Activated CD4-positive, alpha-beta T cell treated with anti-CD3 and anti-CD28 coated beads for 36 hours (primary cell): Measurements from ENCODE around the gene RIC3. TPM values are rescaled to one million over a fixed set of nuclear protein-coding genes. Genes with fewer than 3 reads are reported as not detected.

Experiments
- ATAC-seq: fragments of 200-7000 bp; cut with Tn5 transposase; one replicate; pipeline ENCODE4 v1.10.0; 2021; ENCODE audit warnings: mild to moderate bottlenecking, moderate library complexity
- CTCF ChIA-PET: fragments of 350-600 bp; sonication (Branson Sonifier 250); formaldehyde crosslinking; loops from one replicate; lab custom pipeline; 2021; ENCODE audit warnings: antibody characterized with exemption; lab: Charles Lee
- POLR2A ChIA-PET: fragments of 350-600 bp; sonication (Branson Sonifier 250); formaldehyde crosslinking; loops from one replicate; lab custom pipeline; 2021; ENCODE audit warnings: antibody characterized with exemption, inconsistent platforms; lab: Charles Lee
- DNase-seq: peaks from one replicate; pipeline ENCODE4 v3.0.0-alpha.2; 2020
- H3K27ac Mint-ChIP-seq: one replicate; pipeline ENCODE4 v1.8.0; 2021; ENCODE audit warnings: mixed read lengths
- H3K27me3 Mint-ChIP-seq: one replicate; pipeline ENCODE4 v1.8.0; 2021; ENCODE audit warnings: mixed read lengths
- H3K36me3 Mint-ChIP-seq: one replicate; pipeline ENCODE4 v1.8.0; 2021; ENCODE audit warnings: low read depth, mixed read lengths
- H3K4me1 Mint-ChIP-seq: one replicate; pipeline ENCODE4 v1.8.0; 2021; ENCODE audit warnings: mixed read lengths
- H3K4me3 Mint-ChIP-seq: one replicate; pipeline ENCODE4 v1.8.0; 2021; ENCODE audit warnings: mild to moderate bottlenecking, moderate library complexity, mixed read lengths
- H3K9me3 Mint-ChIP-seq: one replicate; pipeline ENCODE4 v1.8.0; 2021; ENCODE audit warnings: low read depth, mixed read lengths
- intact Hi-C, 2 experiments: fragments of 100-400 bp; cut with DNase I in 1 of 2; cut with micrococcal nuclease in 1 of 2; formaldehyde crosslinking; loops; one replicate each; pipeline versions ENCODE4 v1.14.2 to v1.15.1; 2022 to 2024; cut with DNase I, micrococcal nuclease
- total RNA-seq, 2 experiments: library from RNA; stranded (reverse); gene quantifications; one replicate each; pipeline ENCODE4 v1.2.3, GENCODE V29; 2021

Gene RIC3
- total RNA-seq, 2 experiments from 2014 or later: 13.9 to 15.8 TPM

- H3K4me1 Mint-ChIP-seq: no peaks in the 10 kb centered on the region
- peaks cover 23% of the 10 kb centered on the region for H3K27me3 Mint-ChIP-seq
- intact Hi-C loops: no loop called here
- no peaks in the 10 kb centered on the region for H3K9me3 Mint-ChIP-seq
- ChIA-PET CTCF (interaction anchor here (3.1 to 5.5 kb wide), 2 partner anchors 12 to 81 kb away, joined by 11 to 50 read pairs; no protein-coding TSS in a partner anchor), POLR2A (no interaction called here)
- DNase-seq (peak; percentile 25), ATAC-seq (peak; percentile 42)
- no peaks in the 10 kb centered on the region for H3K36me3 Mint-ChIP-seq
- H3K4me3 Mint-ChIP-seq: no peak overlapping the region
- H3K27ac Mint-ChIP-seq: no peak overlapping the region
These were observed 81.6 kb downstream of the RIC3 start for GRCh38 chr11:8087185-8087584.

- no peaks in the 10 kb centered on the region for H3K36me3 Mint-ChIP-seq
- ATAC-seq: no peak
- H3K9me3 Mint-ChIP-seq: no peaks in the 10 kb centered on the region
- H3K27me3 Mint-ChIP-seq: peaks cover 29% of the 10 kb centered on the region
- ChIA-PET POLR2A (no interaction called here), CTCF (interaction anchor here (0.7 to 5.5 kb wide), 4 partner anchors 9 to 83 kb away, joined by 3 to 50 read pairs (median 9); no protein-coding TSS in a partner anchor)
- no peak overlapping the region for H3K4me3 Mint-ChIP-seq
- H3K27ac Mint-ChIP-seq: no peak overlapping the region
- peaks cover 5% of the 10 kb centered on the region for H3K4me1 Mint-ChIP-seq
- intact Hi-C loops: no loop called here
- no peak for DNase-seq
These were observed 82.3 kb downstream of the RIC3 start for GRCh38 chr11:8086571-8086970.

DNA sequence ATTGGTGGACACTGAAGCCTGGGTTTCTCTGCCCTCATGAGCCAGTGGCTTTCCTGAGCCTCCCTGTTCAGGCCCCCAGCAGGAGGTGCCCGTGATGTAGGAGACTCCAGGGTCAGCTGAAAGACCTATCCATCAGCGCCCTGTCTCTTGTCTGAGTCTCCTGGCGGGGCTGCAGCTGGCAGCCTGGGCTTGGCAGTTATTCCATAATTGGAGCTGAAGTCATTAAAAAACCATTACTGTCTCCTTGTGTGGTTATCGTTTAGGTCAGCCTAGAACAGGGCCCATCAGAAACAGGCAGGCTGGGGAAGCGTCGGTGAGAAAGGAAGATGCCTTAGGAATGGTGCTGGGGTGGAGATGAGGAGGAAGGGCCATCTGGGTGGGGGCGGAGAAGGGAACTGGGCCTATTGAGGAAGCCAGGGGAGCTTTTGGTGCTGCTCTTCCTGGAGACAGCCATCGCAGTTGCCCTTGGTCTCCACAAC is 82.8 kb downstream of the RIC3 start:
- no peak for ATAC-seq
- H3K4me1 Mint-ChIP-seq: peaks cover 5% of the 10 kb centered on the region
- H3K4me3 Mint-ChIP-seq: no peak overlapping the region
- CTCF ChIA-PET: interaction anchor here (0.7 to 5.5 kb wide), 4 partner anchors 9 to 83 kb away, joined by 3 to 50 read pairs (median 9); no protein-coding TSS in a partner anchor
- H3K36me3 Mint-ChIP-seq: no peaks in the 10 kb centered on the region
- peaks cover 29% of the 10 kb centered on the region for H3K27me3 Mint-ChIP-seq
- H3K27ac Mint-ChIP-seq: no peak overlapping the region
- no peak for DNase-seq
- POLR2A ChIA-PET: no interaction called here
- no peaks in the 10 kb centered on the region for H3K9me3 Mint-ChIP-seq
- intact Hi-C loops: no loop called here

DNA sequence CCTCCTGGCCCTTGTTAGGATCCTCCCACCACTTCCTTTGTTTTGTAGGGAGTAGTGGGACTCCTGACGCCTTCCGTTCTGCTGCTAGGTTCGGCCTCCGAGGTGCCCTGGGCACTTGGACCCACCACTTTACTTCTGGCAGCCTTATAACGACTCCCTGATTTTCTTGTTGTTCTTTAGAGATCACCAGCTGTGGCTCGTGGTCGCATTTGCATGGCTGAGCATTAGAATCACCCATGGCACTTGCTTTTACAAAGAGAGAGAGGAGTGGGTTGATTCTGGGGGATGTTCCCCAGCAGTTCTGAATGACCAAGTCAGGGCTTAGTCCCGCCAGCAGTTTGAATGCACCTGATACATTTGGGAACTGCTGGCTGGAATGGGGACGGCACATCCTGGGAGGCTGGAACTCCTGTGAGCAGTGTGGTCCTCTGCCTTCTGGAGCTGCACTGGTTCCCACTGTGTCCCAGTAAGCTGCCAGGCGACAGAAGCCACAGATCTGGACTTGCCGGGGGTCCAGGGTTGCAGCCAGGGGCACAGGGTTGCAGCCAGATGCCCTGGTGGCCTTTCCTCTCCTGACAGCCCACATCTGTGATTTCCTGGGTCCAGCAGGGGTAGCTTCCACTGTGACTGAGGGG is 83.7 kb downstream of the RIC3 start:
- Mint-ChIP-seq H3K36me3 (no peaks in the 10 kb centered on the region), H3K4me3 (no peak overlapping the region), H3K9me3 (no peaks in the 10 kb centered on the region), H3K27me3 (peaks cover 36% of the 10 kb centered on the region), H3K27ac (no peak overlapping the region), H3K4me1 (peaks cover 5% of the 10 kb centered on the region)
- no peak for DNase-seq
- ChIA-PET CTCF (interaction anchor here (1.5 to 3.1 kb wide), 2 partner anchors 79 to 82 kb away, joined by 7 to 11 read pairs; no protein-coding TSS in a partner anchor), POLR2A (no interaction called here)
- no peak for ATAC-seq
- intact Hi-C loops: no loop called here

DNA sequence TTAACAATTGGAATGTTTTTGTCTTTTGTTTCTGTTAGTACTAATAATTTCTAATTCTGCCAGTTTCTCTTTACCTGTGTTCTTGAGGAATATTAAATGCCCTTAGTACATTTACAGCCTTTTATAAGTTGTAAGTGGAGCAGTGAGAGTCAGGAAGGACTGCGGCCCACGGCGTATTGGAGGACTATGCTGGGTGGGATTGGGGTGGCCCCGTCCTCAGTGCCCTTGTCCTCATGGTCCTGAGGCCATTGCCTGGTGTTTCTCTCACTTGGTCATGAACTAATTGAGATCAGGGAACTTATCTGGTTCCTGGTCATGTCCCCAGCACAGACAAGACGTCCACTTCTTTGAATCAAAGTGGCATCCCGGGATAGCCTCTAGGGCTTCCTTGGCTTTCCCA is 84.5 kb downstream of the RIC3 start:
- Mint-ChIP-seq H3K27ac (no peak overlapping the region), H3K4me1 (peaks cover 5% of the 10 kb centered on the region), H3K9me3 (no peaks in the 10 kb centered on the region), H3K36me3 (no peaks in the 10 kb centered on the region), H3K4me3 (no peak overlapping the region), H3K27me3 (peaks cover 42% of the 10 kb centered on the region)
- DNase-seq (no peak), ATAC-seq (no peak)
- ChIA-PET CTCF (no interaction called here), POLR2A (no interaction called here)
- intact Hi-C loops: no loop called here

GRCh38 chr11:8083871-8084281 is 84.9 kb downstream of the RIC3 start:
- intact Hi-C loops: no loop called here
- no peak overlapping the region for H3K27ac Mint-ChIP-seq
- ChIA-PET CTCF (no interaction called here), POLR2A (interaction anchor here (0.6 kb wide), 1 partner anchor 68 kb away, joined by 3 read pairs; no protein-coding TSS in a partner anchor)
- peaks cover 42% of the 10 kb centered on the region for H3K27me3 Mint-ChIP-seq
- ATAC-seq (no peak), DNase-seq (no peak)
- peaks cover 5% of the 10 kb centered on the region for H3K4me1 Mint-ChIP-seq
- H3K36me3 Mint-ChIP-seq: no peaks in the 10 kb centered on the region
- no peak overlapping the region for H3K4me3 Mint-ChIP-seq
- no peaks in the 10 kb centered on the region for H3K9me3 Mint-ChIP-seq

- H3K9me3 Mint-ChIP-seq: no peaks in the 10 kb centered on the region
- H3K27me3 Mint-ChIP-seq: peaks cover 45% of the 10 kb centered on the region
- H3K27ac Mint-ChIP-seq: no peak overlapping the region
- no peak overlapping the region for H3K4me3 Mint-ChIP-seq
- CTCF ChIA-PET: interaction anchor here (1.0 to 1.2 kb wide), 2 partner anchors 8 to 16 kb away, joined by 3 to 8 read pairs; no protein-coding TSS in a partner anchor
- no peaks in the 10 kb centered on the region for H3K36me3 Mint-ChIP-seq
- peaks cover 5% of the 10 kb centered on the region for H3K4me1 Mint-ChIP-seq
- ATAC-seq (no peak), DNase-seq (no peak)
- intact Hi-C loops: no loop called here
- POLR2A ChIA-PET: interaction anchor here (0.6 kb wide), 1 partner anchor 67 kb away, joined by 3 read pairs; no protein-coding TSS in a partner anchor
These were observed 85.8 kb downstream of the RIC3 start for GRCh38 chr11:8083088-8083395.

DNA sequence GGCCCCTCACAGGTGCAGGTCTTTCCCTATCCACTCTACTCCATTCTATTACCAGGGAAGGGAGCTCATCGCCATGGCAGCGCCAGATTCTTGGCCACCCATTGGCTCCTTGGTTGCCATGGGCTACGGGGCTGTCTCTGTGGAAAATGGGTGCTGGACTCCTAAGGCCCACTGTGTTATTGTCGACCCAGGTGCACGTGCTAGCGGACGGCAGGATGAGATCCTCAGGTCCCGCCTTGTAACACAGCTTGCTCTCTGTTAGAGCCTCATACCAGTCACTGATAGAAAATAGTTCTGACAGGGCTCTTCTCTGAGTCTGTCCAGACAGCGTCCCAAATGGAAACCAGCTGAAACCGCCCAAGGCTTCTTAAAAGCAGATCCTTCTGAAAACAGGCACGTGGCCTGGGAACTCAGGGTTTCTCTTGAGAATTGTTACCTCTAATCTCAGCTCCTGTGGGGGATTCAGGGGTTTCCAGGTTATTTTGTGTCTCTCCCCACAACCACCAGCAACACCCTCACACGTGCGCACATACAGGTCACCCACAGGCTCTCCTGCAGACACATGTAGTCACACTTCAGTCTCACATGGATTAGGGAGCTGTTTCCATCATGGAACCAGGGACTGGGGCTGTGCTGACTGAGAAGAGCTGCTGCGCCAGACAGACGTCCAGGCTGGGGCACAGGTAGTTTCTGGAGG is 86.3 kb downstream of the RIC3 start:
- H3K36me3 Mint-ChIP-seq: no peaks in the 10 kb centered on the region
- DNase-seq (no peak), ATAC-seq (no peak)
- POLR2A ChIA-PET: no interaction called here
- no peaks in the 10 kb centered on the region for H3K9me3 Mint-ChIP-seq
- CTCF ChIA-PET: interaction anchor here (0.7 to 1.2 kb wide), 5 partner anchors 8 to 50 kb away, joined by 3 to 8 read pairs (median 4); no protein-coding TSS in a partner anchor
- no peak overlapping the region for H3K4me3 Mint-ChIP-seq
- peaks cover 5% of the 10 kb centered on the region for H3K4me1 Mint-ChIP-seq
- H3K27me3 Mint-ChIP-seq: peaks cover 47% of the 10 kb centered on the region
- H3K27ac Mint-ChIP-seq: no peak overlapping the region
- intact Hi-C loops: no loop called here

DNA sequence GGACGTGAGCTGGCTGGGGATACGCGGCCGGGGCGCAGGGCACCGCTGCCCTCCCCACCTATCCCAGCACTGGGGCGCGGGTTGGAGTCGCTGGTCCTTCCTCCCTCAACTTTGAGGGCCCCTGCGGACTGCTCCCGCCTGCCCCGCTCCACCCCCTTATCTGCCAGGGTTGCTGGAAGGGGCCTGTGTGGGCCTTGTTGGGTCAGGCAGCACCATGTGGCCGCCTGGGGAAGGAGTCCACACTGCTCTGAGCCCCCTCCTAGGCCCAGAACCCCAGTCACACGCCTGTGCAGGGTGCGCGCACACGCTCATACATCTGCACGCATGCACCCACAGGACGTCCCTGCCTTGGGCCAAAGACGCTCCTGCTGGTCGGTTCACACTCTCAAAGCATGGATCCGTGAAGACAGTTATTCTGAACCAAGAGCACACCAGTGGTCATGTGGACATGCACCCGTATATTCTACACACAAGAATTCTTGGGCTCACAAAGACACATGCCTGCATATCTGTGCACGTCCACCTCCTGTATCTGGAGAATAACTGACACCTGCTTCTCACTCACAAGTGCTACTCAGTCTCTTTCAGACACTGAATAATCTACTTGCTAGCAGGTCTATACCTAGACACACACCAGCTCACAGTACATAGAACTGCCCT is 87.1 kb downstream of the RIC3 start:
- Mint-ChIP-seq H3K27ac (no peak overlapping the region), H3K27me3 (peaks cover 48% of the 10 kb centered on the region), H3K36me3 (no peaks in the 10 kb centered on the region), H3K9me3 (no peaks in the 10 kb centered on the region), H3K4me3 (peak overlapping the region; percentile 39), H3K4me1 (peaks cover 5% of the 10 kb centered on the region)
- ChIA-PET POLR2A (interaction anchor here (0.6 kb wide), 1 partner anchor 794 kb away, joined by 3 read pairs; no protein-coding TSS in a partner anchor), CTCF (interaction anchor here (0.7 to 0.9 kb wide), 2 partner anchors 8 to 49 kb away, joined by 4 to 6 read pairs; no protein-coding TSS in a partner anchor)
- intact Hi-C loops: no loop called here
- DNase-seq (no peak), ATAC-seq (no peak)

DNA sequence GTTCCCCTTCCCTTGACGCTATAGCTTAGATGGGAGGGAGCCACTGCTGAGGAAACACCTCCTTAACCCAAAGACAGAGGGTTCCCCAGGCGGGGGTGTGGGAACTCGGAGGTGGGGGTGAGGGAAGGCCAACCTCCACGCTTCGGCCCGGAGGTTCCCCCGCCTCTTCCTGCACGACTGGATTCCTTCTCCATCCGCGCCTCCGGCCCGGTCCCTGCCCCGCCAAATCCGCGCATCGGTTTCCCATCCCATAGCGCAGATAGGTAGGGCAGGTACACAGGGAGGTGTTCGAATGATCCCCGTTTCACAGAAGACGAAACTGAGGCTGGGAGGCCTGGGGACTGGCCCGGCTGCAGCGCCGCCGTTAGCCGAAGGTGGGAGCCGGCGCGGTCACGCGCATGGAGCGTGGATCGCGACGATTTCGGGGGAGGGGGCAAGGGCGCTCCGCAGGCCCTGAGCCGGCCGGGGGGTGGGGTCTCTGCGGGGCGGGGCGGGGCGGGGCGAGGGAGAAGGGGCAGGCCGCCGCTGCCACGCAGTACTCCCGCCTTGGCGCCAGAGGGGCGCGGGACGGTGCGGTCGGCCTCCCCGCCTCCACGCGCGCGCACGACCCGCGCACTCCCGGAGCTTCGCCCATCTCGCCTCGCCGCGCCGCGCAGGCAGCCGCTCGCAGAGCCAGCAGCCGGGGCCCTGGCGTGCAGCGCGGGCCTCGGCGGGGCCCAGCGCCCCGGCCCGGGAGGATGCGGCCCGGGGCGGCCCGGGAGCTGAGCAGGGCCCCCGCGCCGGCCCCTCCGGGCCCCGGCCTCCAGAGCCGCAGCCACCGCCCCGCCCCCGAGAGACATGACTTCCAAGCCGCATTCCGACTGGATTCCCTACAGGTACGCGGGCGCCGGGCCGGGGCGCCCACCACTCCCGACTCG is 87.9 kb downstream of the RIC3 start, which contains the start of gene TUB:
TSS of gene TUB (plus strand) at position 538 of the 917 bp plus-strand sequence. CDS start at position 838, 300 bp downstream.
- ATAC-seq (peak; percentile 61), DNase-seq (peak; percentile 28)
- ChIA-PET CTCF (interaction anchor here (1.3 to 2.0 kb wide), 2 partner anchors 18 to 48 kb away, joined by 5 to 9 read pairs; no protein-coding TSS in a partner anchor), POLR2A (interaction anchor here (0.6 kb wide), 1 partner anchor 794 kb away, joined by 3 read pairs; no protein-coding TSS in a partner anchor)
- Mint-ChIP-seq H3K4me3 (peak within 1 kb of the TSS; percentile 50), H3K27ac (no peak within 1 kb of the TSS), H3K4me1 (peaks cover 5% of the 10 kb centered on the region), H3K9me3 (no peaks in the 10 kb centered on the region), H3K36me3 (no peaks in the 10 kb centered on the region), H3K27me3 (peaks cover 48% of the 10 kb centered on the region)
- intact Hi-C loops: no loop called here
